ENCODE results near the gene H19.

H19 gene

DNA sequence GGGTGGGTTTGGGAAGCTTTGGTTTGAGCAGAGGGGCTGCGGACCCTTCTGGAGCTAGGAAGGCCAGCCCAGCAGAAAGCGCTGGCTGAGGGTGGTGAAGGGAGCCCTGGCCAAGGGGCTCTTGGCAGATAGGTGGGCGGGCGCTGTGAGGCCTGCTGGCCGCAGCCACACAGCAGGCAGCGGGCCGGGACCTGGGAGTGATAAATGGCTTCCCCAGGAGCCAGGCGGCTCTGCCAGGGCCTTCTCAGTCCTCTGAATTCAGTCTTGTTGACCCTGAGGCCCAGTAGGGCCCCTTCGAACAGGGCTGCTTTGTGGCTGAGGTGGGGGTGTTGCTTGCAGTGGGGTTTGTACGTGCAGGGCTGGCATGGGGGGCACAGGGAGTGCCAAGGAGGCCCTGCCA, 33.4 kb upstream of the H19 start:
- Histone ChIP-seq H3K36me3 (no peaks in the 10 kb centered on the region), H3K27ac (no peak overlapping the region), H3K4me3 (ENCODE audit: low read depth, low read length) (no peak overlapping the region), H3K27me3 (ENCODE audit: insufficient read depth, low read depth, severe bottlenecking) (no peaks in the 10 kb centered on the region), H3K9me3 (ENCODE audit: severe bottlenecking) (no peaks in the 10 kb centered on the region)
- TF ChIP-seq, protein P1, sequence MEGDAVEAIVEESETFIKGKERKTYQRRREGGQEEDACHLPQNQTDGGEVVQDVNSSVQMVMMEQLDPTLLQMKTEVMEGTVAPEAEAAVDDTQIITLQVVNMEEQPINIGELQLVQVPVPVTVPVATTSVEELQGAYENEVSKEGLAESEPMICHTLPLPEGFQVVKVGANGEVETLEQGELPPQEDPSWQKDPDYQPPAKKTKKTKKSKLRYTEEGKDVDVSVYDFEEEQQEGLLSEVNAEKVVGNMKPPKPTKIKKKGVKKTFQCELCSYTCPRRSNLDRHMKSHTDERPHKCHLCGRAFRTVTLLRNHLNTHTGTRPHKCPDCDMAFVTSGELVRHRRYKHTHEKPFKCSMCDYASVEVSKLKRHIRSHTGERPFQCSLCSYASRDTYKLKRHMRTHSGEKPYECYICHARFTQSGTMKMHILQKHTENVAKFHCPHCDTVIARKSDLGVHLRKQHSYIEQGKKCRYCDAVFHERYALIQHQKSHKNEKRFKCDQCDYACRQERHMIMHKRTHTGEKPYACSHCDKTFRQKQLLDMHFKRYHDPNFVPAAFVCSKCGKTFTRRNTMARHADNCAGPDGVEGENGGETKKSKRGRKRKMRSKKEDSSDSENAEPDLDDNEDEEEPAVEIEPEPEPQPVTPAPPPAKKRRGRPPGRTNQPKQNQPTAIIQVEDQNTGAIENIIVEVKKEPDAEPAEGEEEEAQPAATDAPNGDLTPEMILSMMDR (IDR thresholded peaks at IDR 0.05; ENCODE audit: low read depth, low read length), result no peak
- no peak for DNase-seq

DNA sequence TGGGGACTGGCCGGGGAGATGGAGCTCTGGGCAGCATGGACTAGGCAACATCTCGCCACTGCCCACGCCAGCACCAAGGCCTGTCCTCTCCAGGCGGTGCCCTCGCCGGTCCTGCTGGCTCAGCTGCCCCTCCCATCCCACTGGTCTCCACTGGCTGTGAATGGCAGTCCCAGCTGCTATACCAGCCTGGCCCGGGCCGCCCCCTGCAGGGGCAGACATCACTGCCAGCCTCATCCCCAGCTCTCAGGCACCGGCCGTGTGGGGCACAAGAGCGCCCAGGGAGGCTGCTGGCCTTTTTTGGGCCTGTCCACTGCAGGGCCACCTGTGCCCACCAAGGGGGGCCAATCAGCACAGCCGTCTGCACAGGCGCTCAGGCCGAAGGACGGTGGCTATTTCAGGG, 30.1 kb upstream of the H19 start:
- TF ChIP-seq, protein P1 (IDR thresholded peaks at IDR 0.05; ENCODE audit: low read depth, low read length), result no peak
- Histone ChIP-seq H3K27ac (no peak overlapping the region), H3K4me3 (ENCODE audit: low read depth, low read length) (no peak overlapping the region), H3K27me3 (ENCODE audit: insufficient read depth, low read depth, severe bottlenecking) (no peaks in the 10 kb centered on the region), H3K9me3 (ENCODE audit: severe bottlenecking) (no peaks in the 10 kb centered on the region), H3K36me3 (no peaks in the 10 kb centered on the region)
- DNase-seq, result no peak

DNA sequence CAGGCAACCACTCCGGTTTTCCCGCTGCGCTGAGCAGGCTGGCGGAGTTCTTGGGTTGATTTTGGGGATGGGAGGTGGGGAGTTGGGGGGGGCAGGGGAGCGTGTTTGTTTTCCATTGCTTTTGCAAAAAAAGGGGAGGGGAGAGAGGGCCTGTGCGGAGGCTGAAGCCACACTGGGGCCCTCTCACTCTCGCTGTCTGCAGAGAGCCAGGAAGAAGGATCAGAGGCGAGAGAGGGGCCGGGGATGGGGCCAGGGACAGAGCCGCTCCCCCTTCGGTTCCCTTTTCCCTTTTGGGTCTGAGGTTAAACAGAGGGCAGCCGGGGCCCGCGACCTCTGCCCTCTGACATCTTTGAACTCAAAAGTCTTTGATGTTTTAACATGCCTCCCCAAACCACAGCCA, 17.4 kb upstream of the H19 start:
- H3K4me3 ChIP-seq (ENCODE audit: low read depth, low read length), result no peak overlapping the region
- H3K36me3 ChIP-seq, result no peaks in the 10 kb centered on the region
- no peak overlapping the region for H3K27ac ChIP-seq
- TF ChIP-seq, protein P1 (IDR thresholded peaks at IDR 0.05; ENCODE audit: low read depth, low read length), result no peak
- no peaks in the 10 kb centered on the region for H3K27me3 ChIP-seq (ENCODE audit: insufficient read depth, low read depth, severe bottlenecking)
- no peak for DNase-seq
- H3K9me3 ChIP-seq (ENCODE audit: severe bottlenecking), result no peaks in the 10 kb centered on the region

DNA sequence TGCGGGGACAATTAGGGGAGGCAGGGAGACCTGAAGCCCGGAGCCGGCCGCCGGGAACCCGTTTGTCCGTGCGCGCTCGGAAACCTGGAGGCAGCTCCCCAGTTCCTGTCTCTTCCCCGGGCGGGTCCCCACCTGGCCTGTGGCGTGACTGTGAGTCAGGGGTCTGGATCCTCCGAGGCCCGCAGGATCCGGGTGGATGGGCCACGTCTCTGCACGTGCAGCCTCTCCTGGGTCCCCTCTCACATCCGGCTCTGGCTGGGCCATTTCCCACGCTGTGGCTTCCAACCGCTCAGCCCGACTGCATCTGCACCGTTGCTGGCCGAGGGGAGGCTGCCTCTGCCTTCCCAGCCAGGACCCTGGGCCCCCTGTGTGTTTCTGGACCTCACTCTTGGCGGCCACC, 14.8 kb upstream of the H19 start:
- H3K27me3 ChIP-seq (ENCODE audit: insufficient read depth, low read depth, severe bottlenecking), result no peaks in the 10 kb centered on the region
- DNase-seq, result no peak
- TF ChIP-seq, protein P1 (IDR thresholded peaks at IDR 0.05; ENCODE audit: low read depth, low read length), result no peak
- H3K4me3 ChIP-seq (ENCODE audit: low read depth, low read length), result no peak overlapping the region
- H3K9me3 ChIP-seq (ENCODE audit: severe bottlenecking), result no peaks in the 10 kb centered on the region
- no peaks in the 10 kb centered on the region for H3K36me3 ChIP-seq
- no peak overlapping the region for H3K27ac ChIP-seq

DNA sequence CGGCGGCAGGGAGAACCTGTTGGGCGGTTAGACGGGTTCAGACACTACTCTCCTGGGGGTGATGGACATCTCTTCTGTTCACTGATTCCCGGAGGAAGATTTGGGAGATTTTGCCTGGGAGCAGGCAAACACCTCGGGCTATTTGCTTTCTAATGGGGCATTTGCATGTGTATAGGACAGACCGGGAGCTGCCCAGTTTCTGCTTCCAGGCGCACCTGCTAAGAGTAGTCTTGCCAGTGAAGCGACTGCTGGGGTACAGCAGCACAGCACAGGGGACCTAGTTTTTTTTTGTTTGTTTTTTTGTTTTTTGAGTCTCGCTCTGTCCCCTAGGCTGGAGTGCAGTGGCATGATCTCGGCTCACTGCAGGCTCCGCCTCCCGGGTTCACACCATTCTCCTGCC, 6.8 kb upstream of the H19 start:
- Histone ChIP-seq H3K9me3 (ENCODE audit: severe bottlenecking) (no peaks in the 10 kb centered on the region), H3K27ac (no peak overlapping the region), H3K36me3 (no peaks in the 10 kb centered on the region), H3K4me3 (ENCODE audit: low read depth, low read length) (no peak overlapping the region), H3K27me3 (ENCODE audit: insufficient read depth, low read depth, severe bottlenecking) (no peaks in the 10 kb centered on the region)
- TF ChIP-seq, protein P1 (IDR thresholded peaks at IDR 0.05; ENCODE audit: low read depth, low read length), result no peak
- no peak for DNase-seq

DNA sequence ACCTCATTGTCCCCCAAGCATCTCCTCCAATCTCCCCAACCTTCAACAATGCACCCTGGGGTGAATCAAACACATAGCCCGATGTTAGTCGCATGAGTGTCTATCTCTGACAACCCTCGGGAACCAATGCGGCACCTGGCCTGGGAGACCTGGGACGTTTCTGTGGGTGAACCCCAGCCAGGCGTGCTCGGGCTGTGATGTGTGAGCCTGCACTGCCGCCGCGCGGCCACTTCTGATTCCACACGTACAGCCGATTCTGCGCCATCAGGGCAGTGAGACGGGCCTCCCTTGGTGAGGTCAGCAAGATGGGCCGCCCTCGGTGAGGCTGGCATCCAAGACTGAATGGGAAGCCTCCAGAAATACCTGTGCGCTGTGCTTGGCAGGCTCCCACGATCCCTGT, 5.2 kb upstream of the H19 start:
- no peak overlapping the region for H3K27ac ChIP-seq
- no peaks in the 10 kb centered on the region for H3K36me3 ChIP-seq
- H3K27me3 ChIP-seq (ENCODE audit: insufficient read depth, low read depth, severe bottlenecking), result no peaks in the 10 kb centered on the region
- TF ChIP-seq, protein P1 (IDR thresholded peaks at IDR 0.05; ENCODE audit: low read depth, low read length), result no peak
- H3K4me3 ChIP-seq (ENCODE audit: low read depth, low read length), result no peak overlapping the region
- DNase-seq, result no peak
- H3K9me3 ChIP-seq (ENCODE audit: severe bottlenecking), result no peaks in the 10 kb centered on the region
